SHP77 (cell line): Measurements from ENCODE around the gene COL15A1.

ENCODE experiments used
- DNase-seq, 2 experiments: peaks; one replicate each; lab custom pipeline; 2025; lab: John Stamatoyannopoulos, UW

Gene COL15A1

DNA sequence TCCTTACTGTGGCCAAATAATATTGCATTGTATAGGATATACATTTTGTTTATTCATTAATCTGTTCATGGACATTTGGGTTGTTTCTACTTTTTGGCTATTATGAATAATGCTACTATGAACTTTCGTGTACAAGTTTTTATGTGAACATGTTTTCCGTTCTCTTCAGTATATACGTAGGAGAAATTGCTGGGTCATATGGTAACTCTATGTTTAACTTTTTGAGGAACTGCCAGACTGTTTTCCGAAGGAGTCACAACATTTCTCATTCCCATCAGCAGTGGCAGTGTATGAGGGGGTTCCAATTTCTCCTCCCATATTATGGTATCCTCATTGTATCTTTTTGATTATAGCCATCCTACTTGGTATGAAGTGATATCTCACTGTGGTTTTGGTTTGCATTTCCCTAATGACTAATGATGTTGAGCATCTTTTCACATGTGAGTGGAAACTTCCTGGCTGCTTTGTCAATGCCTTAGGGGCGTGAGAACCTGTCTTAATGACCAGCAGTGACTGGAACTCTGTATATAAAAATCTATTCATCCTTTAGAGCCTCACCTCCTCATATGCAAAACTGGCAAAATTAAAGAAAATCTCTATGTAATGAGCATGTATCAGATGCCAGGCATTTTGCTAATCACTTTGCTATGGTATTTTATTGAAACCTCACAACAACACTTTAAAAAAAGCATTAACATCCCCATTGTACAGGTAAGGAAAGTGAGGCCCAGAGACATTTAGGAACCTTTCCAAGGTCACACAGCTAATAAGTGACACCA, 113.4 kb downstream of the COL15A1 start:
- DNase-seq: no peak

DNA sequence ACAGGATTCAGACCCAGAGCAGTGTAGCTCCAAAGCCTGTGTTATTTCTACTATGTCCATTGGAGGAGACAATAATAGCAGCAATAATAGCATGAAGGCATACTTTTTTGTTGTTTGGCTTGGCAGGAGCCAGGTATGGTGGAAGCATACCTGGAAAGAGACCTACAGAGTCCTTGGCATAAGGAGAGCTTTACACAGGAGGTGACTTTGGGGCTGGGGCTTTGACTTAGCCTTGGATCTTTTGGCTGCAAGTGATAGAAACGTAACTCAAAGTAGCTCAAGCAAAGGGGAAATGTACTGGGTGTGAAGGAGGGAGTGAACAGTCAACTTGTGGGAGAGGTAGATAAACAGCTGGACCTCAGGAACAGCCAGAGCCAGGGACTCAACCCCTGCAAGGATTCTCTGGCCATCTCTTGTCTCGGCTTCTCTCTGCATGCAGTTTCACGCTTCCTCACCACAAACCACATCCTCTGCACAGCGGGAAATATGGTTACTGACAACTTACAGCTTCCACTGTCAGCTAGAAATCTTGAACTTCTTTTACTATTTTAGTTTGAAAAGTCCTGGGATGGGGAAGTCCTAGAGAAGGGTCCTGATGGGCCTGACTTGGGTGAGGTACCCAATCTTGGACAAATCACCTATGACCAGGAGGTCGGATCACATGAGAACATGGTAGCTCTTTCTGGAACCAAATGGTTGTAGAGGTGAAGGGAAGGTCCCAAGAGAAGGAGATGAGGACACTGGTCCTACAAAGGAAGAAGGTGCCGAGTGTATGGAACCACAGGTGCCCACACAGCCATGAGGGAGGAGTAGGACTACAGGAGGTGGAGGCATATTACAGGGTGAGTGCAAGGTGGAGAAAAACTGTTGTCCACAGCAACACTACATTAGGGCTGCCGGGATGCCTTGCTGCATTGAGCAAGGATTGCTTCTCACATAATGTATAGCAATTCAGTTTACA, 114.2 kb downstream of the COL15A1 start:
- DNase-seq: no peak

DNA sequence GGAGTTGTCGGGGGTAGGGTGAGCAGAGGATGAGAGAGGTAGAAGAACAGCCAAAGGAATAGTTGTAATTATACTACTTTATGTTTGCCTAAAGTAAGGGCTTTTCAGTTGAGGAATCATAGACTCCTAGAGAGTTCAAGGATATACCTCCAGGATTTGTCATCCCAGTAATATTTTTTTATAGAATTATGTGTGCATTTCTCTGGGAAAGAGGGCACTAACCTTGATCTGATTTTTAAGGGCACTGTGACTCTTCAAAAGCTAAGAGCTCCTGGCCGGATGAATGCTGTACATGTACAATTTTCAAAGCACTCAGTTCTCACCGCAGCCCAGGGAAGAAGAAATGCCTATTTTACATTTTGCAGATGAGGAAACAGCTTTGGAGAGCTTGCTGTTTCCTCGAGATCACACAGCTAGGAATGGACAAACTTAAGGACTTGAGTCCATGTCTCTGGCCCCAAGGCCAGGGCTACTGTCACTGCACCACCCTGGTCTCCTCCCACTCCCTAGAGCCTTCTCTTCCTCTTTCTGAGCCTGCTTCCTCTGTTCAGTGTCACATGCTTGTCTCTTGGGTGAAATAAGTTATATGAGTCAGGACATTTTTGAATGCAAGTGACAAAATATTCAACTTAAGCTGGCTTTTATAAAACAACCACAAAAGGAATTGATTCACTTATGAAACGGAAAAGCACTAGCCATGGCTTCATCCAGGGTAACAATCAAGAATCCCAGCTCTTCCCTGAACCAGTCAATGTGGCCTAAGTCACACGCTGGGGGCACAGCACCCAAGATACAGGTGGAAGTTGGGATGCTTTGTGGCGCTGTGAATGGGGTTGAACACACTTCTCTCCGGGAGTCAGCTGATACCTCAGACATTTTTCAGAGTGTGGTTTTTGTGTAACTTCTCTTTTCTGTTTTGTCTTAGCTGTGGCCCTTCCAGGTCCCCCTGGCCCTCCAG, 115.5 kb downstream of the COL15A1 start:
- no peak for DNase-seq

DNA sequence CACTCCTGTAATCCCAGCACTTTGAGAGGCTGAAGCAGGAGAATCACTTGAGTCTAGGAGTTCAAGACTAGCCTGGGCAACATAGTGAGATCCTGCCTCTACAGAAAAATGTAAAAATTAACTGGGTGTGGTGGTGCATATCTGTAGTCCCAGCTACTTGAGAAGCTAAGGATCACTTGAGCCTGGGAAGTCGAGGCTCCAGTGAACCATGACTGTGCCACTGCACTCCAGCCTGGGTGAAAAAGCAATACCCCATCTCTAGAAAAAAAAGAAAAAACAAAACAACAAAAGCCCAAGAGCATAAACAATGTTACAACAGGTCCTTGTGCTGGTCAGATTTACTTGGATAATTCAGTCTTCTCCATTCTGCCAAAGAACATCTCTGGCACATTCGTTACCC, 116.9 kb downstream of the COL15A1 start:
- no peak for DNase-seq

DNA sequence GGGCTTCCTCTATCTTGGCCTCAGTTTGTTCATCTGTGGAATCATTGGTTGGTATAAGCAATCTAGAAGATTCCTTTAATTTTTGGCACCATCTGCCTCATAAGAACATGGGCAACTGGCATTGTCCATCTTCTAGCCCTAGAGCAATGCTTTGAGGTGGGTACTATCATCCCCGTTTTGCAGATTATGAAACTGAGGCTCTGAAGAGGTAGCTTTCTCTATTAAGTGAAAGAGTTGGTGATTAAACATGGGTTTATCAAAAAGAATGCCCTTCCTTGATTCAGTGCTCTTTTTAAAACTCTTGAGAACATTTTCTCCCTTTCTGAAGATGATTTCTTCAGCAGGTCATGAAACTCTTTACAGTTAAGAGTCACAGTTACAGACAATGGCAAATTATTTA, 118.8 kb downstream of the COL15A1 start:
- no peak for DNase-seq

DNA sequence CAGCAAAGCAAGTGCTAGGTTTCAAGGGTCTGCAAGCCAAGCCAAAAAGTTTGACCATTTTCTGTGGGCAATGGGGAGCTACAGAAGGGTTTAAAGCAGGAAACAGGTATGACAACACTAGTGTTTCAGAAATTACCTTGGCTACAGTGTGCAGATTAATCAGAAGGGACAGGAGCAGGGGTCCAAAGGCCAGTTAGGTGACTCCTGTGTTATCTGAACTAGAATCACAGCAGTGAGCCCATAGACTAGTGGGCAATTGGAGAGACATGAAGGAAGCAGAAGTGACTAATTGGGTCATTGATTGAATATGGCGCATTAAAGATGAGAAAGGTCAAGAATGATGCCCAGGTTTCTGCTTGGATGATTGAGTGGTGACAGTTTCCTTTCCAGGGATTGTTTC, 119.8 kb downstream of the COL15A1 start:
- DNase-seq: no peak

DNA sequence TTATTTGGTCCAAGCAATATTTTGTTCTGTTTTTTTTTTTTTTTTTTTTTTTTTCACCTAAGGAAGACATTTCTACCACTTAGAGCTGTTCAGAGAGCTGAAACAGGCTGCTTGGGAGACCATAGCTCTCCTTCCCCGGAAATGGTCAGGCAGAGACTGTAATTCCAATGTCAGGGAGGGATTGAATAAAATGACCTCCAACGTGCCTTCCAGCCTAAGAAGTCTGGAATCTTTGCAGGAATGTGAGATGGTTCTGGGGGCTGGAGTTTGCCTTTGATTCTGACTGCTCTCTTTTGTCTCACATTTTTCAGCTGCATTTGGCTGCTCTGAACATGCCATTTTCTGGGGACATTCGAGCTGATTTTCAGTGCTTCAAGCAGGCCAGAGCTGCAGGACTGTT, 122.9 kb downstream of the COL15A1 start:
- DNase-seq: no peak

DNA sequence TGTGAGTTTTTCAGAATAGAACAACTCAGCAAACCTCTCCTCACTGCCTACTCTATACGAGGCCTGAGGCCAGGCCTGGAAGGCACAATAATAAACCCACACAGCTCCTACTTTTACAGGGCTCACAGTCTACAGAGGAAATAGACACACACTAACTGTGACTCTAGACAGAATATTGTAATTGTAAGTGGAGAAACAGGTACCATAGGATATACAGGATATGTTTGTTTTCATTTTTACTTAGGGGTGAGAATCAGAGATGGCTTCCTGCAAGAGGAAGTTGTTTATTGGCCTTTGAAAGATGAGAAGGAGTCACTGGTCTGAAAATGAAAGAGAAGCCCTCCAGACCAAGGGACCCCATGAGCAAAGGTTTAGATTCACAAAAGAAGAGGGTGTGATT, 125.4 kb downstream of the COL15A1 start:
- DNase-seq: no peak

DNA sequence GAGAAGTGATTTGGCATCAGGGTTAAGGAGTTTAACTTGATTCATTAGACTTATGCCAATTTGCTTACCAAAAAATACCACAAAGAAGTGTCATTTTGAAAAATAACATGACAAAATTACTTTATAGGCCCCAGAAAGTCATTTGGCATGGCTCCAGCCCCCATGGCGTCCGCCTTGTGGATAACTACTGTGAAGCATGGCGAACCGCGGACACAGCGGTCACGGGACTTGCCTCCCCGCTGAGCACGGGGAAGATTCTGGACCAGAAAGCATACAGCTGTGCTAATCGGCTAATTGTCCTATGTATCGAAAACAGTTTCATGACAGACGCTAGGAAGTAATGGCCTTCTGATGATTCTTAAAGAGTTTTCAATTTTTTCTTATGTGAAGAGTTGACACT, 125.8 kb downstream of the COL15A1 start:
- DNase-seq: no peak

DNA sequence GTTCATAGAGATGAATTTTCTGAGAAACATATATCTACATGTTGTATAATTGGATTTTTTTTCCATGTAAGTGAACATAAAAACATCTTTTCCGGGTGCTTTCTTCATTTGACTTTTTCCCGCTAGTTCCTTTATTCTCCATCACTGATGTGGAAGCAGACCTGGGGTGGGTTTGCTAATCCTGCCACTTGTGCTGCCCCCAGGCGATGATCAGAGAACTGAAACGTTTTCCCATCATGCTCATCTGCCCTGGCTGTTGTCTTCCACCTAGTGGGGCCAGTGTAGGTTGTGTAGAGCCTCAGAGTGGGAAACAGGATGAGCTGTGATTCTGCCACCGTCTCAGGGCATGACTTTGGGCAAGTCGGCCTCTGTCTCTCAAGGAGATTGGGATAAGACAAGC, 127.0 kb downstream of the COL15A1 start:
- DNase-seq: no peak

DNA sequence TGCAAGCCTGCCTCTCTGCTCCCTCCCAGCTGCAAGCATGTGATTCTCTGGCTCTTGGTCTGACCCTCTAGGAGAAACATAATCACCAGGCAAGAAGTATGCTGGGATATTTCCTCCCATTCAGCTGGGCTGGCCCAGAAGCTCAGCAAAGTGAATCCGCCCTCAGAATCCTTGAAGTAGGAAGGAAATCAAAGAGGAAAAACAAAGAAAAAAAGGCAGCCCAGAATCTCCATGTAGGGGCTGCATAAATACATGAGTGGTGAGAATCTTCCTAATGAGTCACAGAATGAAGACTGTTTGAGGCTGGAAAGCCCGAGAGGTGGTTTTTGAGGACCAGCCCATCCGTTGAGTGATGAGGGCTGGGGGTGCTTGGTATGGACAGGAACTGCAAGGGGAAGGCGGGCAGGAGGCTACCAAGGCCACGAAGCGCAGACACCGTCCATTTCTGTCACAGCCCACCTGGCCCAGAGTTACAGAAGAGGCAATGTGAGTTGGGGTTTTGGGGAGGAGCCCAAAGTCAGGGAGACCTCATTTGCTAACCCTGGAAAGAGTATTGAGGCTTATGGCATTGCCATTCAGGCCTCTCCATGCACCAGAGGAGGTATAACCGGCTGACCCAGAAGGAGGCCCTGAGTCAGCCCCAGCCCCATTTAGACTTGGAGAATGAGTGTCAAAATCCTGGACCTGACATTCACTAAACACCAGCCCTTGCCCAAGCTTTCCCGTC, 127.8 kb downstream of the COL15A1 start:
- DNase-seq: no peak

DNA sequence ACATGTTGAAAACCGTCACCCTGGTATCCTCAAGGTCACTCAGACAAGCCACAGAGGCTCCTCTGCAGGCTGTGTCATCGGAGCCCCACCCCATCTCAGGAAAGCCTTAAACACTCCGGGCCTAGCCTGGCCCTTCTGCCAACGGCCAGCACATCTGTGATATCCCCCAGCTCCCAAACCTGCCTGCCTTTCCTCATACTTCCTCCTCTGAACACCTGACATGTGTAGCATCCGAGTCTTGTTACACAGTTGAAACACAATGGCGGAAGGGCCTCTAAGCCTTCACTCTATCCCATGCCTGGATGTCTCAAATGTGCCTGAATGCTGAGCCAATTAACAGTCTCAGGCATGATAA, 128.3 kb downstream of the COL15A1 start:
- DNase-seq: no peak

DNA sequence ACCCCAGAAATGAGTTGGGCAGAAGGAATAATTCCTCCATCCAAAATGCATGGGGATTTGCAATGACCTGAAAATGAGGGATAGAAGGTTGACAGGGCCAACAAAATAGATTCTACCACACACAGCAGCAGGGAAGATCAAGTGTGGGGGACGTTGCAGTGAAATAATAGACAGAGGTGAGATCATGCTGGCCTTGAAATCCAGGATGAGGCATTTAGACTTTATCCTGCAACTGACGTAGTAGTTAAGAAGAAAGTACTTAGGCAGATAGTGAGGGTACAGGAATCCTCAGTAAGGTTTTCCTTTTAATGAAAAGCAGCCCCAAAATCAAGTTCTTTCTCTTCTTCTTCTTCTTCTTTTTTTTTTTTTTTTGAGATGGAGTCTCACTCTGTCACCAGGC, 129.6 kb downstream of the COL15A1 start:
- DNase-seq: no peak

DNA sequence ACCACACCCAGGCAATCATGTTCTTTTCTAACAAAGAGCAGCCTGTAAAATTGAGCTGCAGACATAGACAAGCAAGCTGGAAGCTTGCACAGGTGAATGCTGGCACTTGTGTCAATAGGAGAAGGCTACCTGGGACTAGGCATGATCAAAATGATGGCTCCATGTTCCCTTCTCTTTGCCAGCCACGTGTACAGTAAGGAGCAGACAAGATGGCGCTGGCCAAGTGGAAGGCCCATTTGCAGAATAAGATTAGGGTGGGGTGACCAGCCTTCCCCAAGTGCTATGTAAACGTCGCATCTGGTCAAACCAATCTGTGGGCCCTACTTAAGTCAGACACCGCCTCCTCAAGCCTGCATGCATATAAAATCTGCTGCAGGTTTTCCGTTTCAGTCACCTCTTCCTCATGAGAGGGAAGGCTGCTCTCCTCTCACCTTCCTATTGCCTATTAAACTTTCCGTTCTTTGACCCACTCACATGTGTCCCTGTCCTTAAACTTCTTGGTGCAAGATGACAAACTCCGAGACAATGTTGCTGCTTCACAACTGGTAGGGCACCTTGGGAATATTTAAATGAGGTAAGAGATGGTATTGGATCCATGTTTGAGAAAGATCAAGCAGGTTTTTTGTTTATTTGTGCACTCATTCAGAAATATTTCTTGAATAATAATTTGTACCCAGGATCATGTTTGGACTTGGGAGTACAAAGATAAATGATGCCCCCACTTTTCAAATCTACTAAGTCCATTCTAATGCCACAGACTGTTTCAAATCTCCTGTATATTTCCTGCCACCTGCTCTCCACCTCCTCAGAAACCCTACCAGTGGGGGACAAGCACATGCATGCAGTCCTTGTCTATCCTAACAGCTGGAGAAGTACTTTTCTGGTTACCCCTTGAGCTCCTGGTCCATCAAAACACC, 130.5 kb downstream of the COL15A1 start:
- DNase-seq: no peak

DNA sequence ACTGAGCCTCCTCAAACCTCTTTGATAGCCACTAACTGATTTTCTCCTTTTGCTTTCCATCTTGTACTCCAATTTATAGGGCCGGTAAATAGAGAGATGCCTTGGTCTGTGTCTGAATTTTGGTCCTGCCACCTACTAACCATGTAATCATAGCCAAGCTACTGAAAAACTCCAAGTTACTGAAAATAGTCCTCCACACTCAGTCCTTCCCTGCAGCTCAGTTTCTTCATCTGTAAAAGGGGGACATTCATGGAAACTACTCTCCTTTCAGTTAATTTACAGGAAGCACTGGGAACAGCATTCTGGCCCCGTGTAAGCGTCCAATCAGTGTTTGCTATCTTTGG, 131.2 kb downstream of the COL15A1 start:
- no peak for DNase-seq

DNA sequence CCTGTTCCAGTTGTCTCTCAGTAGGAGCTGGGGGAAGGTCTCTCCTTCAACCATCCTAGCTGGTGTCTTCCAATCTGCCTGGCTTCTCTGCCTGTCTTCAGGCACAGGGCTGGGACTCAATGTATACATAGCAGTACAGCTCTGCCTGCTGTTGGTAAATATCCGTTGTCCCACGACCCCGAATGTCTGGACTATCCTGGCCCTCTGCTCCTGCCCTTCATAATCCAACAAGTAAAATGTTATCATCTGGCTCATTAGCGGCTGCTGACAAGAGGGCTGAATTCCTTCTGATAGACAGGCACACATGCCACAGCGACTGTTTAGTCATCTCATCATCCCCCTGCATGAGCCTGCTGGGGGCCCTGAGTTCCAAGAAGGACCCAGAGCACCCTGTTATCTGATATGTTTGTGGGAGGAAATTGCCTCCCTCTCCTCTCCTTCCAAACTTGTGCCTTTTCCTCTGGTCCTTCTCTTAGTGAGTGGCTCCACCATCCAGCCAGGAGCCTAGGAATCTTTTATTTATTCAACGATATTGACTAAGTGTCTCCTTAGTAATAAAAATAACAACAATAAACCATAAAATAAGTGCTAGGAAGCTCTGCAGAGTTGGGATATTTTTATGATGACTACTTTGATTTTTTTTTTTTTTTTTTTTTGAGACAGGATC, 131.7 kb downstream of the COL15A1 start:
- no peak for DNase-seq

DNA sequence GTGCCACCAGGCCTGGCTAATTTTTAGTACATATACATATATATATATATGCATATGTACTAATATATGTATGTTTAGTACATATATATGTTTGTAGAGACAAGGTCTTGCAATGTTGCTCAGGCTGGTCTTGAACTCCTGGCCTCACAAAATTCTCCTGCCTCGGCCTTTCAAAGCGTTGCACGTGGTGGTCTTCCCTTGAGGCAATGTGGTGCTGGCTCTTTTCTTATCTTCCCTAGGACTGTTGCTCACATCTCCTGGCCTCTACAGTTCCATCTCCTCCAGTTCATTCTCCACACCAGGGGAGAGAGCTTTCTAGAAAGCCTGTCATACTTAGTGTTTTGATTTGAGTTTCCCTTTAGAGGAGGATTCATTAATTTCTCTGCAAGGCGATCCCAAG, 132.3 kb downstream of the COL15A1 start:
- no peak for DNase-seq

DNA sequence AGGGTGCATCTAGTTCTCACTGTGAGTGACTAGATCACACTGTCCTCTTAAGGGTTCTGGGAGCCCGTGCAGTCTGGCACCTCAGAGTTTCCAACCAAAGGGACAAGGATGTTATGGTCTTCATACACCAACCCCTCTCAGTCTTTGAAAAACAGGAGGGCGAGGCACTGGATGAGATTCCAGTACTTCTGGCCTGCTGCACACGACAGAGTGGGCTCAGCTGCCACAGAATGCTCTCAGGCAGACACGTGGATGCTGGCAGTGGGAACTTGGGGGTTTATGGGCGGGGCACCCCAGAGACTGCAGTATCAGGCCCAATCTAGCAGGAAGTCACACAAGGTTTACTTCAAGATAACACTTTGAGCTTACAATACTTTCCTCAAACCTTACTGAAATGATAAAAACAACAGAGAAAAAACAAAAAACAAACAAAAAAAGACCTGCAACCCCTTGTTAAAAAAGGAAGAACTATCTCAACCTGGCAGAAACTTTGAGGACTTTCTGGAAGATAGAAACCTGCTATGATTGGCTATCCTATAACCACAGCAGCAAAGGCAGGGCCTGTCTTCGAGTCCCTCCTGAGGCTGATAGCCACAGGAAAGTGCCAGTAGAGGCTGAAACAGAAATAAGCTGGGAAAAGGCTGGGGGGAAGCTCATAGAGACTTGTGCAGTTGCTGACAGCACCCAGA, 132.9 kb downstream of the COL15A1 start:
- no peak for DNase-seq

DNA sequence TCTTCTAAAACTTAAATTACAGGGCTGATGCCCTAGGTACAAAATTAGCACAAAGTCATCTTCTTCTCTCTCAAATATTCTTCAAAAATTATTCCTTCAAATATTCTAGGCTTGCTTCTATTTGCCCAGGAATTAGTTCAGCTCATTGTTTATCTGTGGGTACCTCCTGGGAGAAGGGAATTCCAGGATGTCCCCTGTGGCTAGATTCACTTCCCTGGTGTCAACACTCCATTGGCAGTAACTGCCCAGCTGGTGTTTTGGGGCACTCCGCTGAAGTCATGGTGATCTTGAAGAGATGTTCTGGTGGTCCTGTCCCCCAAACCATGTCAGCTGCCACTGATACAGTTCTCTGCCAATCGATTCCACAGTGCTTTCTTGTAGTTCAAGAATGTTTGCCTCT, 135.0 kb downstream of the COL15A1 start:
- no peak for DNase-seq
